Hepatocyte (in vitro differentiated cells): Measurements from ENCODE around the gene PLEKHG4B.
"Not testable (repeated sequence)": the region's sequence is repeated elsewhere in the genome, so short reads cannot be mapped to it uniquely, and the experiment has no call there.

Source experiments
- CTCF ChIP-seq: fragments of 200-600 bp; sonication (generic); IDR thresholded peaks from 2 replicates; pipeline ENCODE4 v1.5.1; 2016; ENCODE audit warnings: antibody characterized with exemption, mild to moderate bottlenecking; ENCODE audit not compliant: poor library complexity
- EZH2 ChIP-seq: fragments of 200-600 bp; sonication (generic); IDR thresholded peaks from 2 replicates; pipeline ENCODE4 v1.6.1; 2016; ENCODE audit warnings: antibody characterized with exemption, mild to moderate bottlenecking, borderline replicate concordance

GRCh38 chr5:72316-73180 is 19.4 kb upstream of the PLEKHG4B start:
- TF ChIP-seq CTCF, EZH2: not testable (repeated sequence)
